GM19324 (cell line): ENCODE data around the gene HDAC9.

ENCODE experiments used
- ATAC-seq: cut with Tn5 transposase; IDR thresholded peaks from one replicate; pipeline ENCODE4 v1.9.1; 2021; ENCODE audit warnings: mild to moderate bottlenecking, moderate library complexity; ENCODE audit not compliant: unreplicated experiment, low FRiP score

Gene HDAC9

DNA sequence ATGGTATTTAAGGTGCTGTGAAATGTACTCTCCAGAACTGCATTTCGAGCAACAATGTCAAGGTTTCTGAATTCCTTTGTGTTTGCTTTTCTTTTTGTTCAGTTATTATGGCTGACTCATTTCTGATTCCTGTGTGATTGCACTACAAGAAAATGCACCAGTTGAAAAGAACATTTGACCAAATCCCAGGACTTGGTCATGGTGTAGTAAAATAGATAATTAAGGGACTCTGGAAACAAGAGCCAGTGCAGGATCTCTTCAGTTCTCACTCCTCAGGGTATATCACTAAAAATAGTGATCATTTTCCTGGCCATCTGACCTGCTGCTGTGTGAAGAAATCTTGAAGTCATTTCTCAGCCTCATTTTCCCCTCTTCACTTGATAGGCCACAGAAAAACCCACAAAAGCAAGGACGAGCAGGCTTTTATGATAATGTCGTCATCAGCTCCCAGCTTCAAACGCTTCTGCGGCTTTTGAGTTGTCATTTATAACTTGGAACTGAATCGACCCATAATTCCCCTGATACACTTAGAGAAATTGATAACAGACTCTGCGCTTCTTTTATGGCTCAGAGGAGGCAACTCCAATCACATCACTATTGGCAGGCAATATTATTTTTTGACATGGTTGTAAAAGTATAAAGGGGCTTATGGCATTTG, 274.7 kb downstream of the HDAC9 start:
- no peak for ATAC-seq

DNA sequence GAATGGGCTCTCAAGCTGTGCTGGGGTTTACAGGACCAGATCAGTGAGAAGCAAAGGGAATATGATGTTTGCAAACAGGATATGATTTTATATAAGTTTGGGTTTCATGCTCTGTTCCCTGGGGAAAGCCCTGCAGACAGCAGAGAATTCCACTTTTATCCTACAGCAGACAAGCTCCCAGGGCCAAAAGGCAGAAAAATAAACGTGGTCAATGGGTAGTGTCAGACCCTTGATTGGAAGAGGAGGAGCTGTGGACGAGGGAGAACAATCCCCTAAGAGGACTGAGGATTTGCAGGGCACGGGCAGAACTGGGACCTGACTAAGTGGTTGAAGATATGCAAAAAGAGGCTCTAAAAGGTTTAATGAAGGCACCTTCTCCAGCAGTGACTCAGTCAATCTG, 275.3 kb downstream of the HDAC9 start:
- no peak for ATAC-seq

GRCh38 chr7:18771834-18772566, 276.5 kb downstream of the HDAC9 start:
- ATAC-seq = no peak

DNA sequence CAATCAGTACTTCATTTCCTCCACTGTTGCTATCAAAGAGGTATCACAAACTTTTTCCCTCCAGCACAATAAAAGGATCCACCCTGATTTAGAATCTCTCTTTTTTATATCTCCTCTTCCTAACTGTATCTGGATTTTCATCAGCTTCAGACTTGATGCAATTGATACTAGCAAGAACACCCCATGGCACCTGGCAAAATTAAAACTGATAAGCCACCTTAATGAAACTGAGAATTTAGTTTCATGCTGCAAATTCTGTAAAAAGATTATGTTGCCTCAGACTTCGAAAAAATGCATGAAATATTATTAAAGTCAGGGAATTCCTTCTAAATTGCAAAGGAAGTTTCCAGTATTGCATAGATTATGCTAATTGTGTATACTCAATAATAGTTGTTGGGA, 277.0 kb downstream of the HDAC9 start:
- no peak for ATAC-seq

DNA sequence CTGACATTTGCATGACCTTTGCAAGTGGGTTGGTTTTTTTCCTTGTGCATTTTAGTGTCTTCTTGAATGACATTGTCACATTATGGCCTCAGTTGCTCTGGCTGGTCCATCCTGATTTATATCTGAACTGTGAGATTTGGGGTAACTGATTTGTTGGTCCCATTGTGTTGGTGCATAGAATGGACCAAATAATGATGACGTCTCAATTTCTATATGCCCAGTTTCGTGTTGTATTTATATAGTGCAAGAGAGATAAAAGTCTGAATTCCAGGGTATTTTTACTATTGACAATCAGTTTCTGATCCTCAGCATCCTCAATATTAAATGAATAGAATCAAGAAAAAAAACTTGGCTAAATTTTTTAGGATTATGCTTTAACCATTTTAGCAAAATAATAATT, 281.8 kb downstream of the HDAC9 start:
- no peak for ATAC-seq

DNA sequence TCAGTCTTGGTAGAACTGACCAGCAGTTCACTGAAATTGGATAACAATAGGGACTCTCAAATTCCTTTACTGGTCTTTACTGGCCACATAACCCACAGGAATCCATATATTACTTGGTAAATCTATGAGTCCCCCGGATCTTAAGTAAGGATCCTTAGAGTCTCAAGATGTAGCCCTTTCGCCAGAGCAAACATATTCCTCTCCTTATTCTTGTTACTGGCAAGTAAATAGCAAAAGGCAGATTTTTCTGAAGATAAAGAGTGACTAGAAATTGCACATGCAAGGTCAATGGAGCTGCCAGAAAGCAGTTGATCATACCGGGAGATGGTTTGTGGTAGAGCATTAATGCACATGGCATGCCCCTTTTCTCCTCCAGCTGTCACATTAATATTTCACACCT, 283.0 kb downstream of the HDAC9 start:
- no peak for ATAC-seq

DNA sequence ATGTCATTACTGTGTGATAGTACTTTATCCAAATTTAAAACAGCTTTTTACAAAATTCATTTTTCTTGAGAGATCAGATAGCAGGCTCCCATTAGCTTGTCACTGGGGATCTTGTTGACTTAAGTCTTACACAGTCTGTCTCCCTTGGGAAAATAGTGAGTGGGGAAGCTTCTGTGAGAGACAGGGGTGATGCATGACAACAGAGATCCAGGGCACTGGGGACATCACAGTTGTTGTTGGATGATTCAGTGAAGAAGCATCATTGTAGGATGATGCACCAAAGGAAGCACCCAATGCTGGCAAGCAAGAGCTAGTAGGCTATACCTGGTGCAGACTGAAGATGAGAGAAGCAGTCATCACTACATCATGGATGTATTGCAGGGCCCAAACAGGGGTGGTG, 284.7 kb downstream of the HDAC9 start:
- no peak for ATAC-seq

DNA sequence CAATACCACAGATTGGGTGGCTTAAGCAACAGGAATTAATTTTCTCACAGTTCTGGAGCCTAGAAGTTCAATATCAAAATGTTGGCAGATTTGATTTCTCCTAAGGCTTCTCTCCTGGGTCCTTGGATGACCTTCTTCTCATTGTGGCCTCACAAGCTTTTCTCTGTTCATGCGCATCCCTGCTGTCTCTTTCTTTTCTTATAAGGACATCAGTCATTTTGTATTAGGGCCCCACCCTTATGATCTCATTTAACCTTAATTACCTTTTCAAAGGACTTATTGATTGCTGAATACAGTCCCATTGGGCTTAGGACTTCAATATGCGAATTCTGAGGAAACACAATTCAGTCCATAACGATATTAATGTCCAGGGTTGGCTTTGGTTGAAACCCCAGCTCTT, 285.4 kb downstream of the HDAC9 start:
- ATAC-seq = no peak

- no peak for ATAC-seq
These were observed 290.7 kb downstream of the HDAC9 start for GRCh38 chr7:18786196-18786727.

GRCh38 chr7:18786796-18787195, 291.2 kb downstream of the HDAC9 start:
- no peak for ATAC-seq

- no peak for ATAC-seq
These were observed 292.5 kb downstream of the HDAC9 start for GRCh38 chr7:18788026-18788425.

DNA sequence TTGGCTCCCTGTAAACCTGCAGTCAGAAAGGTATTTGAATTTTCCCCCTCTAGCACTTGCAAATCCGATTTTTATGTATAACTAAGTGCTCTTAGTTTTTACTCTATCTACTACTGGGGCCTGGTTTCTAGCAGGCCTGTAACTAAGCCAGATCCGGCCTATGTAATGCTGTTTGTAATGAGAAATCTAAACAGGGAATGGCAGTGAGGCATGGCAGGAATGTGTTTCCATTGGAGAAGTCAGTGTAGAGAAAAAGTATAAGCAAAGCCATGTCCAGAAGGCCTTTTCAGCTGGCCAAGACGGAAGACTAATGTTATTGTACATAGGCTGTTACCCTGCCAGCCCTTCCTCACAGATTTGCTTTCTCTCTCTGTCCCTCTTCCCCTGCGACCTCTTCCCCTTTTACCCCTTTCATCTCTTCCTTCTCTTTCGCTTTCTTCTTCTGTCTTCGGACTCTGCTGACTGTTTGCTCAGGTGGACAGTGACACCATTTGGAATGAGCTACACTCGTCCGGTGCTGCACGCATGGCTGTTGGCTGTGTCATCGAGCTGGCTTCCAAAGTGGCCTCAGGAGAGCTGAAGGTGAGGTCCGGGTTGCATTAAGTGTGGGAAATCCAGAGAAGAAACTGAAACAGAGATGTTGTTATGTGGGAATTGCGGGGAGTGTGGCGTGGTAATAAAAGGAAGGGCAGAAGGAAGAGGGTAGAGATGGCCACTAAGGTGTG, 297.5 kb downstream of the HDAC9 start:
- ATAC-seq = no peak

GRCh38 chr7:18796216-18796615, 300.7 kb downstream of the HDAC9 start:
- no peak for ATAC-seq

- no peak for ATAC-seq
These were observed 302.7 kb downstream of the HDAC9 start for GRCh38 chr7:18798088-18798906.

DNA sequence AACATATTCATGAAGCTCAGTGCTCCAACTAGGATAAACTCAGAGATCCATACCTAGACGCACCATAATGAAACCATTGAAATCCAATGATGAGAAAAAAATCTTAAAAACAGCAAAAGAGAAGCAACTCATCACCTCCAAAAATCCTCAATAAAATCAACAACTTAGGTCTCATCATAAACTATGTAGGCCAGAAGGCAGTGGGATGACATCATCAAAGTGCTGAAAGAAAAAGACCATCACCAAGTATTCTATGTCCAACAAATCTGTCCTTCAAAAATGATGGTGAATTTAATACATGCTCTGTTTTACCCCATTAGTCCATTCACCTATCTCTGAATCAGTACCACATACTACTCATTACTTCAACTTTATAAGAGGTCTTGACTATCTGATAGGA, 304.4 kb downstream of the HDAC9 start:
- ATAC-seq = no peak

DNA sequence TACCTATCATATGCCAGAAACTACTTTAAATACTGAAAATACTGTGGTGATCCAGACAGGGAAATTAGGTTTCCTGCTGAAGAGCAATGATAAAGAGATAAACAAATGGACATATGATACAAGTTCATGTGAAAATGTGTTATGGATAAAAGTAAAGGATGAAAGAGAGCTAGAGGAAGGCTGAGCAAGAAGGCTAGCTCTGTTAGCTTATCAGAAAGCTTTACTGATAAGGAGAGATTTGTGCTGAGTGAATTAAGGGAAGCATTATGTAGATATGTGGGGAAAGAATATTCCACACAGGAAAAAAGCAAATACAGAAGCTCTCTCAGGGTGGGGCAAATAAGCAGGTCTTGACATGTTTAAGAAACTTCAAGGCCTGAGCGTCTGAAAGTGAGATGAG, 308.4 kb downstream of the HDAC9 start:
- no peak for ATAC-seq

DNA sequence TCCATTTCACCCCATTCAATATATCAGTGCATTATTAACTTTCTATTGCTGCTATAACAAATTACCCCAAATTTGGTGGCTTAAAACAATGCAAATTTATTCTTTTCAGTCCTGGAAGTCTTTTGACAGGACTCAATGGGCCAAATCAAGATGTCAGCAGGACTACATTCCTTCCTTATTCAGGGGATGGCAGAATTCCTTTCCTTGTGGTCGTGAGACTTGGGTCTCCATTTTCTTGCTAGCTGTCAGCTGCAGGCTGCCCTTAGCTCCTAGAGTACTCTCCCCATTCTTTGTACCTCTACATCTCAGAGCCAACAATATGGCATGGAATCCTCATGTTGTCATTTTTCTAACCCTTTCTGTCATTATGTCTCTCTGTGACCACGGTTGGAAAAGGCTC, 310.6 kb downstream of the HDAC9 start:
- no peak for ATAC-seq

DNA sequence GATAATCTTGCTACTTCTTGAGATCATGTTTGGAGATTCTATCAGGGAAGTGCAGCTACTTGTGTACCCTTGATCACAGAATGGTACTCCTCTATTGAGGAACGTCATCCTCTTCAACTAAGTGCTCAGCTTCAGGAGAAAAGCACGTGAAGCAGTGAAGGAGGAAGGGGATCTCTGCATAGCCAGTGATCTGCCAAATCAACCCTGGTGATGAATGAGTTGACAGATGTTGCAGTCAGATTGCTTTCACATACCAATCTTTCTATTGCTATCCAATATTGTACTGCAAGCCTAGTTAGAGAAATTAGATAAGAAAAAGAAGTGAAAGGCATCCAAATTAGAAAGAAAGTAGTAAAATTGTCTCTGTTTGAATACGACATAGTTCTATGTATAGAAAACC, 312.5 kb downstream of the HDAC9 start:
- ATAC-seq = no peak

DNA sequence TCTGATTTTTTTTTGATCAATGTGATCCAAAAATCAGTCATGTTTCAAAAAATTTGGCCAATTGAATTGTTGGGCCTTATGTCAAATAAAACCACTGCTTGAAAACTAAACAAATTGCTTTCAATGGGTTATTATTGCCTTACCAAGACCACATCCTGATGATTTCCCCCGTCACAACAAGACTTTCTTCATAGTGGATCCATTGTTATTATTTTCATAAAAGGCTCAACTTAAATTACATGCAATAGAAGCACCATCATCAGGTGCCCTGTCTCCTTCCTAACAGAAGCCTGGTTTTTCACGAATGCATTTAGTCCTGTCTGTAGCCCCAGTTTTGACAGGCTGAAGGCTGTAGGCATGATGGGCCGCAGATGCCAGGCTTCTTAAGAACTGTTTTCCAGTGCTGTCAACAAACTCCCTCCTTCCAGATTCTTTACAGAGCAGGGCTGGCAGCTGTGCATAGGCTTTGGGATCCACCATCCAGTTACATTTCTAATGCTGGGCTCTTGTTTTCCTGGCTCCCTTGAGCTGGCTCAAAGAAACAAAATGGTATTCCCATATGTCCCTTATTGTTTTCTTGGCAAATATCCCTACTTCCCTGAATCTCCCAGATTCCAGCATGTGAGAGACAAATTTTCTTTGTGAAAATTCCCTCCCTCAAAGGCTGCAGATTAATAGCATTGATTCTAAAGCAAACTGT, 319.9 kb downstream of the HDAC9 start:
- no peak for ATAC-seq

DNA sequence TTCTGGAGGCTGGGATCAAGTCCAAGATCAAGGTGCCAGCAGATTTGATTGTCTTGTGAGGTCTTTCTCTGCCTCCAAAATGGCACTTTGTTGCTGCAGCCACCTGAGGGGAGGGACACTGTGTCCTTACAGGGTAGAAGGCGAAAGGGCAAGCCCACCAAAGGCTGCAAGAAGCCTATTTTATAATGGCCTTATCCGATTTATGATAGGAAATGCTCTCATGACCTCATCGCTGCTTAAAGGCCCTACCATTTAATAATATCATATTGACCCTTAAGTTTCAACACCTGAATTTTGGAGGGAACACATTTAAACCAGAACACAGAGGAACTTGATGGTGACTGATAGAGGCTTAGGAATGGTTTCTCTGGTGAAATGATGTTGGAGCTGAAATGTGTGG, 325.4 kb downstream of the HDAC9 start:
- no peak for ATAC-seq
